A172 (cell line): Measurements from ENCODE around the gene ZFY. TPM values are rescaled to one million over a fixed set of nuclear protein-coding genes. Genes with fewer than 3 reads are reported as not detected.

Experiments used
- DNase-seq: peaks from one replicate; pipeline ENCODE4 v3.0.0-alpha.2; 2015; ENCODE audit warnings: low spot score
- total RNA-seq: library from RNA; depleted of rRNA; stranded (reverse); fragments of >200 nt; shearing (Covaris generic); gene quantifications from 2 replicates; pipeline ENCODE4 v1.2.3, GENCODE V29; 2014; rRNA removed

ZFY gene
- total RNA-seq: 13.5 and 17.5 TPM in 2 replicates

- peak; percentile 37 for DNase-seq
These were observed at the start of gene ZFY for GRCh38 chrY:2934861-2935715. ZFY (plus strand) TSS chrY:2935381; CDS start chrY:2953937, 18,556 bp downstream.

- no peak for DNase-seq
These were observed 49.3 kb upstream of the ZFY start for GRCh38 chrY:2885880-2886279.

- peak; percentile 93 for DNase-seq
These were observed 47.8 kb upstream of the ZFY start for GRCh38 chrY:2887386-2887785.

GRCh38 chrY:2887955-2888354 lies 47.2 kb upstream of the ZFY start:
- DNase-seq: peak; percentile 76

GRCh38 chrY:2893471-2893870 lies 41.7 kb upstream of the ZFY start:
- DNase-seq: no peak

GRCh38 chrY:2896050-2896449 lies 39.1 kb upstream of the ZFY start:
- DNase-seq: no peak

GRCh38 chrY:2907356-2907755 lies 27.8 kb upstream of the ZFY start:
- DNase-seq: no peak

- DNase-seq: peak; percentile 52
These were observed 21.9 kb upstream of the ZFY start for GRCh38 chrY:2913066-2913815.

- peak; percentile 6 for DNase-seq
These were observed 1.1 kb upstream of the ZFY start for GRCh38 chrY:2934078-2934477.

- peak; percentile 79 for DNase-seq
These were observed 695 bp downstream of the ZFY start for GRCh38 chrY:2935716-2936435.

GRCh38 chrY:2936436-2936750 lies 1.2 kb downstream of the ZFY start:
- DNase-seq: no peak

- DNase-seq: no peak
These were observed 2.0 kb downstream of the ZFY start for GRCh38 chrY:2937149-2937548.

- DNase-seq: no peak
These were observed 14.5 kb downstream of the ZFY start for GRCh38 chrY:2949590-2950252.

GRCh38 chrY:2950655-2951054 lies 15.5 kb downstream of the ZFY start:
- no peak for DNase-seq

GRCh38 chrY:2952912-2953311 lies 17.7 kb downstream of the ZFY start:
- no peak for DNase-seq

- no peak for DNase-seq
These were observed 19.6 kb downstream of the ZFY start for GRCh38 chrY:2954735-2955134.

GRCh38 chrY:2955561-2955960 lies 20.4 kb downstream of the ZFY start:
- DNase-seq: no peak

GRCh38 chrY:2962061-2962460 lies 26.9 kb downstream of the ZFY start:
- no peak for DNase-seq

GRCh38 chrY:2964814-2965213 lies 29.6 kb downstream of the ZFY start:
- DNase-seq: no peak

GRCh38 chrY:2965629-2966028 lies 30.4 kb downstream of the ZFY start:
- no peak for DNase-seq

- peak; percentile 2 for DNase-seq
These were observed 34.4 kb downstream of the ZFY start for GRCh38 chrY:2969561-2969960.

GRCh38 chrY:2972708-2973107 lies 37.5 kb downstream of the ZFY start:
- no peak for DNase-seq
